Peyer's patch (tissue), 4 donors: ENCODE data around the gene TMEM135.

Experiments used
- CTCF ChIP-seq, 6 experiments: fragments of 450-650 bp in 4 of 6; fragments of 200-600 bp in 2 of 6; sonication (generic) in 1 of 6; IDR thresholded peaks; one replicate each; pipeline ENCODE4 v1.5.1; 2017 to 2019; ENCODE audit warnings: antibody characterized with exemption in 6 of 6, mild to moderate bottlenecking in 3 of 6, moderate library complexity in 1 of 6
- POLR2A ChIP-seq, 2 donors: fragments of 450-650 bp; IDR thresholded peaks; one replicate each; pipeline ENCODE4 v1.5.1; 2017; ENCODE audit warnings: antibody characterized with exemption in 2 of 2, mild to moderate bottlenecking in 2 of 2, moderate library complexity in 2 of 2

GRCh38 chr11:87239001-87239400 is 201.3 kb downstream of the TMEM135 start:
- no peak for TF ChIP-seq POLR2A (IDR thresholded peaks at IDR 0.05)
- no peak for TF ChIP-seq CTCF (IDR thresholded peaks at IDR 0.05)
